Measurements from ENCODE around the gene FBXW11.

DNA sequence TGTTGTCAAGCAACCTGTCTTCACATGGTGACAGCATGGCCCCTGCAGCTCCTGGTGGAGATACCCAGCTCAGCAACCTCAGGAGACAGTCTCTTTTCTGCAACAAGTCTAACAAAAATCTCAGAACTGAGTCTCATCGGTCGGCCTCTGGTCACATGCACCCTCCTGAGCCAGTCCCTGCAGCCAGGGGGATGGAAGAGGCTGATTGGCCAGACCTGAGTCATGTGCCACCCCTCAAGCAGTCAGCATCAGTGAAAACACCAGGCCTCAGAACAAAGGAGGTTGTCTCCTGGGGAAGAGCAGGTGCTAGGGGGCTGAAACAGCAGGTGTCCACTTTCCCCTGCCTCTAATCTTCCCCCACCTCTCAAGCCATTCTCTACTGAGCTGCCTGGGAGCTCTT lies 166.4 kb downstream of the FBXW11 start:
- TF ChIP-seq, protein P1, sequence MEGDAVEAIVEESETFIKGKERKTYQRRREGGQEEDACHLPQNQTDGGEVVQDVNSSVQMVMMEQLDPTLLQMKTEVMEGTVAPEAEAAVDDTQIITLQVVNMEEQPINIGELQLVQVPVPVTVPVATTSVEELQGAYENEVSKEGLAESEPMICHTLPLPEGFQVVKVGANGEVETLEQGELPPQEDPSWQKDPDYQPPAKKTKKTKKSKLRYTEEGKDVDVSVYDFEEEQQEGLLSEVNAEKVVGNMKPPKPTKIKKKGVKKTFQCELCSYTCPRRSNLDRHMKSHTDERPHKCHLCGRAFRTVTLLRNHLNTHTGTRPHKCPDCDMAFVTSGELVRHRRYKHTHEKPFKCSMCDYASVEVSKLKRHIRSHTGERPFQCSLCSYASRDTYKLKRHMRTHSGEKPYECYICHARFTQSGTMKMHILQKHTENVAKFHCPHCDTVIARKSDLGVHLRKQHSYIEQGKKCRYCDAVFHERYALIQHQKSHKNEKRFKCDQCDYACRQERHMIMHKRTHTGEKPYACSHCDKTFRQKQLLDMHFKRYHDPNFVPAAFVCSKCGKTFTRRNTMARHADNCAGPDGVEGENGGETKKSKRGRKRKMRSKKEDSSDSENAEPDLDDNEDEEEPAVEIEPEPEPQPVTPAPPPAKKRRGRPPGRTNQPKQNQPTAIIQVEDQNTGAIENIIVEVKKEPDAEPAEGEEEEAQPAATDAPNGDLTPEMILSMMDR (IDR thresholded peaks at IDR 0.05; ENCODE audit: low read depth, low read length, poor library complexity, severe bottlenecking), result no peak
- TF ChIP-seq EZH2phosphoT487 (IDR thresholded peaks at IDR 0.05; ENCODE audit: borderline replicate concordance, low read length), result no peak
